Endometrial microvascular endothelial cells (primary cell): ENCODE measurements around the gene MSL3. TPM values are rescaled to one million over a fixed set of nuclear protein-coding genes. Genes with fewer than 3 reads are reported as not detected.

Source experiments
- in situ Hi-C: cut with HindIII; loops from 2 replicates; pipeline ENCODE4 v1.10.0; 2017; ENCODE audit warnings: low sequenced_read_pairs, low pct_unique_long_range_greater_than_20kb; ENCODE audit errors: inconsistent ontology term
- total RNA-seq: library from RNA; depleted of rRNA; stranded (reverse); fragments of >200 nt; gene quantifications from one replicate; pipeline ENCODE4 v1.2.3, GENCODE V29; 2015; ENCODE audit errors: inconsistent ontology term

Gene MSL3
- total RNA-seq = 40.7 TPM

- in situ Hi-C loops = no loop called here
Measured at GRCh38 chrX:11757719-11758399, at the start of gene MSL3. Gene MSL3 (plus strand): TSS chrX:11758237. CDS start chrX:11758264, 27 bp downstream.

GRCh38 chrX:11722304-11722703 is 35.7 kb upstream of the MSL3 start:
- in situ Hi-C loops = no loop called here

GRCh38 chrX:11724122-11725017 is 33.7 kb upstream of the MSL3 start:
- in situ Hi-C loops = no loop called here

- in situ Hi-C loops = no loop called here
Measured at GRCh38 chrX:11725631-11726442, 32.2 kb upstream of the MSL3 start.

- in situ Hi-C loops = no loop called here
Measured at GRCh38 chrX:11728556-11728955, 29.5 kb upstream of the MSL3 start.

- in situ Hi-C loops = no loop called here
Measured at GRCh38 chrX:11733614-11734013, 24.4 kb upstream of the MSL3 start.

- in situ Hi-C loops = no loop called here
Measured at GRCh38 chrX:11739776-11740175, 18.3 kb upstream of the MSL3 start.

GRCh38 chrX:11740794-11741193 is 17.2 kb upstream of the MSL3 start:
- in situ Hi-C loops = no loop called here

GRCh38 chrX:11741574-11741973 is 16.5 kb upstream of the MSL3 start:
- in situ Hi-C loops = no loop called here

GRCh38 chrX:11745881-11746280 is 12.2 kb upstream of the MSL3 start:
- in situ Hi-C loops = no loop called here

- in situ Hi-C loops = no loop called here
Measured at GRCh38 chrX:11750046-11750445, 8.0 kb upstream of the MSL3 start.

- in situ Hi-C loops = no loop called here
Measured at GRCh38 chrX:11750694-11751093, 7.3 kb upstream of the MSL3 start.

- in situ Hi-C loops = no loop called here
Measured at GRCh38 chrX:11751261-11751660, 6.8 kb upstream of the MSL3 start.

- in situ Hi-C loops = no loop called here
Measured at GRCh38 chrX:11753668-11754067, 4.4 kb upstream of the MSL3 start.

- in situ Hi-C loops = no loop called here
Measured at GRCh38 chrX:11754958-11755645, 2.9 kb upstream of the MSL3 start.

- in situ Hi-C loops = no loop called here
Measured at GRCh38 chrX:11755724-11756123, 2.3 kb upstream of the MSL3 start.

- in situ Hi-C loops = no loop called here
Measured at GRCh38 chrX:11756354-11757318, 1.4 kb upstream of the MSL3 start.

GRCh38 chrX:11757397-11757718 is 679 bp upstream of the MSL3 start:
- in situ Hi-C loops = no loop called here
